Measurements from ENCODE around the gene JARID2.

GRCh38 chr6:15242937-15243614 is 2.8 kb upstream of the JARID2 start:
- no peak for TF ChIP-seq CTCF (IDR thresholded peaks at IDR 0.05)
- TF ChIP-seq POLR2A (IDR thresholded peaks at IDR 0.05), result no peak
